Naive thymus-derived CD4-positive, alpha-beta T cell (primary cell): ENCODE measurements around the gene SEMA3D. TPM values are rescaled to one million over a fixed set of nuclear protein-coding genes. Genes with fewer than 3 reads are reported as not detected.

ENCODE experiments used
- ATAC-seq: fragments of 150-1000 bp; cut with Tn5 transposase; 2 replicates; pipeline ENCODE4 v1.10.0; 2021; ENCODE audit warnings: mild to moderate bottlenecking, moderate library complexity
- CTCF ChIA-PET: fragments of 350-600 bp; sonication (Branson Sonifier 250); formaldehyde crosslinking; loops from one replicate; lab custom pipeline; 2021; ENCODE audit warnings: antibody characterized with exemption; lab: Charles Lee
- POLR2A ChIA-PET: fragments of 350-600 bp; sonication (Branson Sonifier 250); formaldehyde crosslinking; loops from one replicate; lab custom pipeline; 2021; ENCODE audit warnings: antibody characterized with exemption, inconsistent platforms; lab: Charles Lee
- DNase-seq, 9 donors: peaks; one replicate each; pipeline versions ENCODE4 v3.0.0 to v3.0.0-alpha.2; 2020 to 2022; ENCODE audit warnings: mixed read lengths in 1 of 9
- H3K27ac ChIP-seq: one replicate; pipeline ENCODE4 v1.7.0; 2013; ENCODE audit warnings: mild to moderate bottlenecking, low read depth, low read length, moderate library complexity
- H3K27me3 ChIP-seq, 2 donors: one replicate each; pipeline ENCODE4 v1.7.0; 2013; ENCODE audit warnings: low read length in 2 of 2, mild to moderate bottlenecking in 2 of 2, moderate library complexity in 2 of 2; ENCODE audit not compliant: control insufficient read depth in 2 of 2, insufficient read depth in 2 of 2
- H3K36me3 ChIP-seq, 3 experiments: 1 replicate in 2 of 3; 2 replicates in 1 of 3; pipeline ENCODE4 v1.7.0; 2013; ENCODE audit warnings: low read length in 3 of 3, mild to moderate bottlenecking in 3 of 3, moderate library complexity in 1 of 3; ENCODE audit not compliant: insufficient read depth in 3 of 3, control insufficient read depth in 2 of 3
- H3K4me1 ChIP-seq, 2 donors: one replicate each; pipeline ENCODE4 v1.7.0; 2013; ENCODE audit warnings: low read length in 2 of 2, mild to moderate bottlenecking in 2 of 2, moderate library complexity in 1 of 2; ENCODE audit not compliant: control insufficient read depth in 2 of 2, insufficient read depth in 2 of 2
- H3K4me3 ChIP-seq: 2 replicates; pipeline ENCODE4 v1.7.0; 2013; ENCODE audit warnings: mild to moderate bottlenecking, low read length
- H3K9me3 ChIP-seq, 3 experiments: 1 replicate in 2 of 3; 2 replicates in 1 of 3; pipeline ENCODE4 v1.7.0; 2013; ENCODE audit warnings: low read length in 3 of 3; ENCODE audit not compliant: control insufficient read depth in 2 of 3
- H3K27ac Mint-ChIP-seq, 9 donors: one replicate each; pipeline ENCODE4 v1.8.0; 2020 to 2022; ENCODE audit warnings: mixed read lengths in 9 of 9, mild to moderate bottlenecking in 8 of 9, moderate library complexity in 5 of 9, inconsistent platforms in 2 of 9
- H3K27me3 Mint-ChIP-seq, 5 donors: one replicate each; pipeline ENCODE4 v1.8.0; 2021 to 2022; ENCODE audit warnings: mixed read lengths in 5 of 5, mild to moderate bottlenecking in 1 of 5
- H3K36me3 Mint-ChIP-seq, 5 donors: one replicate each; pipeline ENCODE4 v1.8.0; 2020 to 2022; ENCODE audit warnings: mixed read lengths in 5 of 5, mild to moderate bottlenecking in 3 of 5, inconsistent platforms in 1 of 5
- H3K4me1 Mint-ChIP-seq, 7 donors: one replicate each; pipeline ENCODE4 v1.8.0; 2020 to 2022; ENCODE audit warnings: mixed read lengths in 7 of 7, mild to moderate bottlenecking in 3 of 7, inconsistent platforms in 1 of 7
- H3K4me3 Mint-ChIP-seq, 10 donors: one replicate each; pipeline ENCODE4 v1.8.0; 2020 to 2022; ENCODE audit warnings: mild to moderate bottlenecking in 10 of 10, mixed read lengths in 10 of 10, moderate library complexity in 6 of 10, inconsistent platforms in 2 of 10
- H3K9me3 Mint-ChIP-seq, 11 donors: one replicate each; pipeline ENCODE4 v1.8.0; 2020 to 2022; ENCODE audit warnings: mixed read lengths in 11 of 11, mild to moderate bottlenecking in 4 of 11, inconsistent platforms in 1 of 11, moderate library complexity in 1 of 11
- intact Hi-C, 2 donors: fragments of 100-400 bp; cut with micrococcal nuclease; formaldehyde crosslinking; loops; one replicate each; pipeline ENCODE4 v1.15.1; 2023
- polyA plus RNA-seq, 2 donors: library from polyadenylated mRNA; unstranded; fragments of 300-500 nt; fragmentation: Illumina TruSeq; gene quantifications; one replicate each; pipeline ENCODE4 v1.2.3, GENCODE V29; 2021
- total RNA-seq, 6 experiments: library from RNA in 5 of 6; stranded (reverse) in 5 of 6; gene quantifications; 1 replicate in 5 of 6; 2 replicates in 1 of 6; pipeline ENCODE4 v1.2.3 and lab custom pipeline; 2021 to 2026

Gene SEMA3D
- total and polyA plus RNA-seq, 7 experiments from 2014 or later, result not detected

DNA sequence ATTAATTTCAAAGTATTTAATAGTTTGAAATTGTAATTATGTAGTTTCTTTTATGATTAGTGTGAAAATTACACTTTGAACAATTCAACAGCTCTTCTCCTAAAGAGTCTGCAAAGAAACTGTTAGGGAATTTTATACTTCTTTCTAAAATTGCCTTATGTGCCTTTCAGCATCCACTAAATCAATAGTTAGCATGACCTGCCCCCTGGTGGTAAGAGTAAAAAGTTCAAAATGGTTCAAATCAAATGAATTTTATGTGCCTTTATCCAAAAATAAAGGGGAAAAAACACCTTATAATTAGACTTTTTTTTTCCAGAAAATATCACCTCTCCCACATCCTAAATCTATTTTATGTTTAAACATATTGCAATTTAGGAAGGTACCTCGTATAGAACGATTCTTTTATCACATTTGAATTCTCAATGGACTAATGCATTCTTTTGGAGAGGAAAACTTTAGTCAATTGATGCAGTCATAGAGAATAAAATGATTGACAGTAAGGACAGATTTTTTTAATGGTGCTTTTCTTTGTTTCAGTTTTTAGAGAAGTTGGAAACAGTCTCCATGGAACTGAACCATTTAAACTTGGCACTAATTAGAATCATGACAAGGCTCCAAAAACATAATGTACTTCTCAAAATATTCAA is 163.7 kb downstream of the SEMA3D start:
- DNase-seq (peak in 7 of 9 donors; percentile 12 to 60 (median 45)), ATAC-seq (no peak)
- Histone ChIP-seq H3K27me3 (no peaks in the 10 kb centered on the region), H3K36me3 (no peaks in the 10 kb centered on the region), H3K9me3 (no peaks in the 10 kb centered on the region), H3K4me1 (no peaks in the 10 kb centered on the region), H3K4me3 (no peak overlapping the region), H3K27ac (no peak overlapping the region)
- intact Hi-C loops, result loop anchor here (1.0 to 2.0 kb wide), 4 partner anchors 834 to 1087 kb away; no protein-coding TSS in a partner anchor
- no peak overlapping the region for H3K4me3 Mint-ChIP-seq
- CTCF ChIA-PET, result interaction anchor here (0.6 to 6.4 kb wide), 9 partner anchors 13 to 1091 kb away, joined by 3 to 44 read pairs (median 3); no protein-coding TSS in a partner anchor
- no peak overlapping the region for H3K27ac Mint-ChIP-seq
- H3K27me3 Mint-ChIP-seq, result peaks cover 0 to 8% (median 4%) of the 10 kb centered on the region in 5 donors
- no peaks in the 10 kb centered on the region for H3K4me1 Mint-ChIP-seq
- no peaks in the 10 kb centered on the region for H3K9me3 Mint-ChIP-seq
- no peaks in the 10 kb centered on the region for H3K36me3 Mint-ChIP-seq
- POLR2A ChIA-PET, result no interaction called here

DNA sequence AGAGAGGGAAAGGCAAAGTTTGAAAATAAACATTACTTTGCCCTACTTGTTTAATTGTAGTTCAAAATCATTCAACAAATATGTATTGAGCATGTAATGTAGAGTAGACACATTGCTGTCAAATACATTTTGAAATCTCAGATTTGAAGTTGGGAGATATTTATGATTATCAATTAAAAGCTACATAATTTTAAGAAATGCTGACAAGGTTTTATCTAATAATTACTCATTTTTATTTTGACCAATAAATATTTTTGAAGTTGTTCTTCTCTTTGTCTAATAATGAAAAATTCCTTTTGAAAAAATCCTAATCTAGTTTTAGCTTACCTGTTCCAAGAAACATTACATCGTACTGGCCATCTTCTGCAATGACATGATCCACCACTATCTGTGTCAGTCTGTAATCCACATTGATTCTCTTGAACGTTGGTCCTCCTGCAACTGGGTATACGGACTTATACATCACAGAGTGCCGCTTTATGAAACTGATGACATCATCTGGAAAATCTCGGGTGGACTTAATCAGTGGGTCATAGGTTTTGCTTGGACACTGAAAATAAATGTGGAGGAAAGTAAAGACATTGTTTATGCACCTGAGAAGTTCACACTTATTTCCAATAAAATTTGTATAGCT is 164.7 kb downstream of the SEMA3D start:
- no peak overlapping the region for H3K4me3 ChIP-seq
- H3K27ac ChIP-seq, result no peak overlapping the region
- intact Hi-C loops, result loop anchor here in 1 of 2 donors (2.0 kb wide), 1 partner anchor 833 kb away; no protein-coding TSS in a partner anchor
- no peaks in the 10 kb centered on the region for H3K9me3 ChIP-seq
- H3K4me3 Mint-ChIP-seq, result no peak overlapping the region
- H3K36me3 ChIP-seq, result no peaks in the 10 kb centered on the region
- peaks cover 0 to 7% (median 4%) of the 10 kb centered on the region in 5 donors for H3K27me3 Mint-ChIP-seq
- ChIA-PET POLR2A (no interaction called here), CTCF (interaction anchor here (0.6 to 6.4 kb wide), 9 partner anchors 11 to 1086 kb away, joined by 3 to 44 read pairs (median 3); no protein-coding TSS in a partner anchor)
- H3K27me3 ChIP-seq, result no peaks in the 10 kb centered on the region
- no peaks in the 10 kb centered on the region for H3K4me1 ChIP-seq
- ATAC-seq (no peak), DNase-seq (no peak)
- H3K36me3 Mint-ChIP-seq, result no peaks in the 10 kb centered on the region
- H3K9me3 Mint-ChIP-seq, result no peaks in the 10 kb centered on the region
- no peak overlapping the region for H3K27ac Mint-ChIP-seq
- no peaks in the 10 kb centered on the region for H3K4me1 Mint-ChIP-seq

DNA sequence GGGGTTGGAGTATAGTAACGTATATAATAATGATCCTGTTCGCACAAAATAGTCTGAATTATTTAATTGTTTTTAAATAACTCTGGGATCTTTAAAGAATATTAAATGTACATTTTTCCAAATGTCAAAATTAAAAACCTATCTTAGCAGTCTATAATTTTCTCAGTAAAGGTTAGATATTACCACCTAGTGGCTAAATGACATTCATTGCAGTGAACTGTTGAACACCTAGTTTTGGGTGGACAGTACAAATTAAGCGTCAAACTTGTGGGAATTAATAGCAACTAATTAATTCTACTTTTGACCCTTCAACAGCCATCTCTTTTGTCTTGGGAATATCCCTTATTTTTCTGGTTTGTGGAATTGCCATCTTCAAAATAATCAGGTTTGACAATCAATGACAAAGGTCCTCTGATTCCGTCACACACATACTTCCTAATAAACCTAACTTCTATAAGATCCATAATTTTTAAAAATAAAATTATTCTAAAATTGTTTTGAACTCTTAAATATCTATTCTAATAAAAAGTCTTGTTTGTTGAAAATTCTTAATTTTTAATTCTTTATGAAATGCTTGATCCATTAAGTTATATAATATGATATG is 165.7 kb downstream of the SEMA3D start:
- intact Hi-C loops, result no loop called here
- Histone ChIP-seq H3K9me3 (no peaks in the 10 kb centered on the region), H3K4me3 (no peak overlapping the region), H3K36me3 (no peaks in the 10 kb centered on the region), H3K4me1 (no peaks in the 10 kb centered on the region), H3K27me3 (no peaks in the 10 kb centered on the region), H3K27ac (no peak overlapping the region)
- DNase-seq (no peak), ATAC-seq (no peak)
- CTCF ChIA-PET, result interaction anchor here (1.0 to 6.4 kb wide), 3 partner anchors 10 to 1085 kb away, joined by 3 to 44 read pairs (median 5); no protein-coding TSS in a partner anchor
- Mint-ChIP-seq H3K36me3 (no peaks in the 10 kb centered on the region), H3K27me3 (peaks cover 0 to 11% (median 10%) of the 10 kb centered on the region in 5 donors), H3K4me1 (no peaks in the 10 kb centered on the region), H3K27ac (no peak overlapping the region), H3K4me3 (no peak overlapping the region), H3K9me3 (peaks cover 0 to 2% (median 0%) of the 10 kb centered on the region in 11 donors)
- POLR2A ChIA-PET, result no interaction called here

DNA sequence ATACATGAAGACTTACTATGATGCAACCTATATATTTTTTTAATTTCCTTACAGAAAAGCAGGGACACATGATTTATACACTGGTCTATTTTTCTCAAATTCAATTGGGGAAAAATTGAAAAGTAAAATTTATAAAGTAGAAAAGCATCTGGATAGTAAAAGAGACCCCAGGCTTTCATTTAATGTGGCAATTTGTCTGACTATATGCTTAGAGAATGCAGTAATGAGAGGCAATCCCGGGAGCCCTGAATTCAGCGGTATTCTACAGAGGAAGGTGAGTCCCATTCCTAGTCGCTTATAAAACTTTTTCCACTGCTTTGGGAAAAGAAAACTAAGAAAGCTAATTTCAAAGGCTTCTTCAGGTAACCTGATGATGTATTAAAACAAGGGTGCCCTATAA is 167.1 kb downstream of the SEMA3D start:
- H3K27me3 Mint-ChIP-seq, result peaks cover 0 to 15% (median 11%) of the 10 kb centered on the region in 5 donors
- Histone ChIP-seq H3K27ac (no peak overlapping the region), H3K36me3 (no peaks in the 10 kb centered on the region), H3K4me3 (no peak overlapping the region), H3K9me3 (no peaks in the 10 kb centered on the region), H3K27me3 (no peaks in the 10 kb centered on the region), H3K4me1 (no peaks in the 10 kb centered on the region)
- ATAC-seq (no peak), DNase-seq (no peak)
- POLR2A ChIA-PET, result no interaction called here
- no peaks in the 10 kb centered on the region for H3K36me3 Mint-ChIP-seq
- no peak overlapping the region for H3K4me3 Mint-ChIP-seq
- peaks cover 0 to 2% (median 0%) of the 10 kb centered on the region in 11 donors for H3K9me3 Mint-ChIP-seq
- no peak overlapping the region for H3K27ac Mint-ChIP-seq
- intact Hi-C loops, result no loop called here
- CTCF ChIA-PET, result interaction anchor here (0.8 kb wide), 1 partner anchor 752 kb away, joined by 4 read pairs; no protein-coding TSS in a partner anchor
- H3K4me1 Mint-ChIP-seq, result no peaks in the 10 kb centered on the region

DNA sequence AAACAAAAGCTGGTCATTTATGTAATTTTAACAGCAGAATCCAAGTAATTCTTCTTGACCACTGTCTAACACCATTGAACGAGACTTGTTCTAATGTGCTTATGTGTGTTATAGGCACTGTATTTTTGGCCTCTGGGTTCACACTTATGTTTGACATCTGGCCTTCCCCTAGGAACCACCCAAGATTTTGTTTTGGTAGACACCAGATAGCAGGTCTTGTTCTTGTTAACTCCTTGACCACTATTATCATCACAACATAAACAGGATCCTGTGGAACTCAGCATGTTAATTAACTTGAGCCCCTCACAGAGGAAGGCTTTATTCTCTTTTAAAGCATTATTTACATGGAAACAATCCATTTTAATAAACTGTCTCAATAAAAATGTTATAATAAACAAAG is 167.7 kb downstream of the SEMA3D start:
- Mint-ChIP-seq H3K9me3 (peaks cover 0 to 2% (median 0%) of the 10 kb centered on the region in 11 donors), H3K4me1 (no peaks in the 10 kb centered on the region), H3K36me3 (no peaks in the 10 kb centered on the region), H3K4me3 (no peak overlapping the region), H3K27ac (no peak overlapping the region), H3K27me3 (peaks cover 0 to 15% (median 9%) of the 10 kb centered on the region in 5 donors)
- intact Hi-C loops, result no loop called here
- Histone ChIP-seq H3K4me3 (no peak overlapping the region), H3K9me3 (no peaks in the 10 kb centered on the region), H3K36me3 (no peaks in the 10 kb centered on the region), H3K4me1 (no peaks in the 10 kb centered on the region), H3K27me3 (no peaks in the 10 kb centered on the region), H3K27ac (no peak overlapping the region)
- POLR2A ChIA-PET, result no interaction called here
- DNase-seq (no peak), ATAC-seq (no peak)
- CTCF ChIA-PET, result interaction anchor here (1.2 kb wide), 1 partner anchor 1041 kb away, joined by 4 read pairs; no protein-coding TSS in a partner anchor

DNA sequence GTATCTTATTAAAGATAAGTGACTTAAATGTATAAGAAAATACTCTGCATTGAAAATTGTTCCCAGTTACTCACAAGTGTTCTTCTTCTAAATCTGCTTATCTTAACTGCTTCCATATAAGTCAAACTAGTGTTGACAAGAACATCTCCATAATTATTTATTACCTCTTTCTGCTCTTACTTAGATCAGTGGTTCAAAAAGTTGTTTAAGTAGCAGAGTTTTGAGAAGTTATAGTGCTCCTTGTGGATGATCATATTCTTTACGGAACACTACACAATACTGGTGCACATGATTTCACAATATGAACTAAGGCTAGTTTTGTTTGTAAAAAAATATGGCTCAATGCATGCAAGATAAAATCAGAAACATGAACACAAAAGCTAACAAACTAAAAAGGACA is 168.4 kb downstream of the SEMA3D start:
- H3K27me3 ChIP-seq, result no peaks in the 10 kb centered on the region
- H3K9me3 ChIP-seq, result no peaks in the 10 kb centered on the region
- intact Hi-C loops, result no loop called here
- Mint-ChIP-seq H3K36me3 (no peaks in the 10 kb centered on the region), H3K27me3 (peaks cover 0 to 15% (median 9%) of the 10 kb centered on the region in 5 donors), H3K4me3 (no peak overlapping the region), H3K4me1 (no peaks in the 10 kb centered on the region), H3K9me3 (peaks cover 0 to 2% (median 0%) of the 10 kb centered on the region in 11 donors), H3K27ac (no peak overlapping the region)
- ChIA-PET POLR2A (no interaction called here), CTCF (interaction anchor here (1.2 kb wide), 1 partner anchor 1041 kb away, joined by 4 read pairs; no protein-coding TSS in a partner anchor)
- H3K36me3 ChIP-seq, result no peaks in the 10 kb centered on the region
- DNase-seq (no peak), ATAC-seq (no peak)
- no peaks in the 10 kb centered on the region for H3K4me1 ChIP-seq
- no peak overlapping the region for H3K27ac ChIP-seq
- no peak overlapping the region for H3K4me3 ChIP-seq
